CD4-positive, CD25-positive, alpha-beta regulatory T cell (primary cell): ENCODE data around the gene MED9. TPM values are rescaled to one million over a fixed set of nuclear protein-coding genes. Genes with fewer than 3 reads are reported as not detected.

ENCODE experiments used
- ATAC-seq, 2 donors: fragments of 150-1000 bp; cut with Tn5 transposase; one replicate each; pipeline ENCODE4 v1.10.0; 2021; ENCODE audit warnings: low read depth in 2 of 2, moderate number of reproducible peaks in 2 of 2, moderate library complexity in 1 of 2
- DNase-seq, 3 donors: peaks; one replicate each; pipeline versions ENCODE4 v3.0.0 to v3.0.0-alpha.2; 2012 to 2022; ENCODE audit warnings: mixed read lengths in 1 of 3
- H3K27ac ChIP-seq: one replicate; pipeline ENCODE4 v1.7.0; 2013; ENCODE audit warnings: mild to moderate bottlenecking, low read length; ENCODE audit not compliant: insufficient read depth, poor library complexity, severe bottlenecking
- H3K27me3 ChIP-seq: one replicate; pipeline ENCODE4 v1.7.0; 2013; ENCODE audit warnings: low read length; ENCODE audit not compliant: control insufficient read depth, insufficient read depth
- H3K36me3 ChIP-seq: one replicate; pipeline ENCODE4 v1.7.0; 2013; ENCODE audit warnings: mild to moderate bottlenecking, low read length, moderate library complexity; ENCODE audit not compliant: control insufficient read depth, insufficient read depth
- H3K4me1 ChIP-seq: 2 replicates; pipeline ENCODE4 v1.7.0; 2013; ENCODE audit warnings: mild to moderate bottlenecking, low read length; ENCODE audit not compliant: insufficient read depth, control insufficient read depth, poor library complexity, severe bottlenecking
- H3K4me3 ChIP-seq: one replicate; pipeline ENCODE4 v1.7.0; 2013; ENCODE audit warnings: low read depth, mild to moderate bottlenecking, low read length, moderate library complexity
- H3K9me3 ChIP-seq, 2 experiments: 1 replicate in 1 of 2; 2 replicates in 1 of 2; pipeline ENCODE4 v1.7.0; 2013; ENCODE audit warnings: low read length in 2 of 2, mild to moderate bottlenecking in 1 of 2, moderate library complexity in 1 of 2; ENCODE audit not compliant: control insufficient read depth in 2 of 2
- H3K27ac Mint-ChIP-seq, 3 donors: one replicate each; pipeline ENCODE4 v1.8.0; 2020 to 2022; ENCODE audit warnings: mild to moderate bottlenecking in 3 of 3, mixed read lengths in 3 of 3, moderate library complexity in 2 of 3
- H3K27me3 Mint-ChIP-seq: one replicate; pipeline ENCODE4 v1.8.0; 2022; ENCODE audit warnings: mild to moderate bottlenecking, mixed read lengths
- H3K36me3 Mint-ChIP-seq: one replicate; pipeline ENCODE4 v1.8.0; 2020; ENCODE audit warnings: mixed read lengths
- H3K4me1 Mint-ChIP-seq, 4 donors: one replicate each; pipeline ENCODE4 v1.8.0; 2020 to 2022; ENCODE audit warnings: mixed read lengths in 4 of 4, mild to moderate bottlenecking in 1 of 4
- H3K4me3 Mint-ChIP-seq, 4 donors: one replicate each; pipeline ENCODE4 v1.8.0; 2020 to 2022; ENCODE audit warnings: mild to moderate bottlenecking in 4 of 4, mixed read lengths in 4 of 4, moderate library complexity in 3 of 4
- H3K9me3 Mint-ChIP-seq, 7 donors: one replicate each; pipeline ENCODE4 v1.8.0; 2020 to 2022; ENCODE audit warnings: mixed read lengths in 7 of 7, mild to moderate bottlenecking in 3 of 7, moderate library complexity in 2 of 7
- polyA plus RNA-seq, 4 donors: library from polyadenylated mRNA; unstranded; fragments of 300-500 nt; fragmentation: Illumina TruSeq; gene quantifications; one replicate each; pipeline ENCODE4 v1.2.3, GENCODE V29; 2021
- total RNA-seq: library from RNA; stranded (reverse); gene quantifications from one replicate; pipeline ENCODE4 v1.2.3, GENCODE V29; 2022

MED9 gene
- total and polyA plus RNA-seq, 5 donors from 2014 or later, result 13.7 to 21.6 (median 16.1) TPM

DNA sequence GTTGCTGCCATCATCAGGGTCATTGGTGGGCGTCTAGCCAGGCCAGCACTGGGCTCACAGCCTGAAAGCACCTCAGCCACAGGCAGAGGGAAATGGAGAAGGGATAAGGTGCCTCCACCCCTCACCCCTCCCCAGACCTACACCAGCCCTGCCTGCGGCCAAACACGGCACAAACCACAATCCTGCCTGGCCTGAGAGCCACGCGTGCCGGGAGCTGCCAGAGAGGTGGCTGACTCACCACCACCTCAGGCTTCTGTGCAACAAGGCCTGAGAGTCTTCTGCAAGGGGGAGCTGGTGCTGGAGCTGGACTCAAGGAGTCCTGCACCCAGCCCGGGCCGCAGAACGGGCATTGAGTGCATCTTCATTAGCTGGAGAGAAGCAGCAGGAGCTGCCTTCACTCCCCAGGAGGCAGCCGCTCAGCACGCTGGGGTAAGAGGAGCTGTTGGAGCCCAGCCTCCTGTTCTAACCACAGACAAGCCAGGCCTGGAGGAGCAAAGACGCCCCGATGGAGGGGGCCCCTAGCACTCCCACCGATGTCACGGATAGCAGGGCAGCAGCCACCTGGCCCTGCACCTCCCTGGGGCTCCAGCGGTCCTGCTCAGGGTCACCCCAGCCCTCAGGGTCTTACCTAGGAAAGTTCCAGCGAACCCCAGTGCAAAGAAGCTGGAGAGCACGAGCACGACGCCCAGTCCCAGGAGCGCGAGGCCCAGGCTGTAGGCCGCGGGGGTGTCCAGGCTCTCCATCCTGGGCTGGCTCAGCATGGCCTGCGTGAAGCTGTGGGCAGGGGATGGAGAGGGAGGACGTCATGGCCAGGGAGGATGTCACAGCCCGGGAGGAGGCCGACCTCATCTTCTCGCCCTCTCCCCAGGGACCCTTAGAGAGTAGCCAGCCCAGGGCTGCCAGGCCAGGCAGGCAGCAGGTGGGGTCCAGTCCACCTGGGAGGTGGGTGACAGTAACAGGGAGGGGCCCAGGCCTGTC, 35.4 kb downstream of the MED9 start:
- no peak overlapping the region for H3K27ac Mint-ChIP-seq
- no peaks in the 10 kb centered on the region for H3K27me3 Mint-ChIP-seq
- Histone ChIP-seq H3K36me3 (no peaks in the 10 kb centered on the region), H3K9me3 (no peaks in the 10 kb centered on the region), H3K27me3 (no peaks in the 10 kb centered on the region), H3K4me3 (no peak overlapping the region), H3K4me1 (no peaks in the 10 kb centered on the region), H3K27ac (no peak overlapping the region)
- ATAC-seq (no peak), DNase-seq (no peak)
- H3K36me3 Mint-ChIP-seq, result no peaks in the 10 kb centered on the region
- H3K4me3 Mint-ChIP-seq, result no peak overlapping the region
- H3K4me1 Mint-ChIP-seq, result peaks cover 0 to 6% (median 0%) of the 10 kb centered on the region in 4 donors
- no peaks in the 10 kb centered on the region for H3K9me3 Mint-ChIP-seq

DNA sequence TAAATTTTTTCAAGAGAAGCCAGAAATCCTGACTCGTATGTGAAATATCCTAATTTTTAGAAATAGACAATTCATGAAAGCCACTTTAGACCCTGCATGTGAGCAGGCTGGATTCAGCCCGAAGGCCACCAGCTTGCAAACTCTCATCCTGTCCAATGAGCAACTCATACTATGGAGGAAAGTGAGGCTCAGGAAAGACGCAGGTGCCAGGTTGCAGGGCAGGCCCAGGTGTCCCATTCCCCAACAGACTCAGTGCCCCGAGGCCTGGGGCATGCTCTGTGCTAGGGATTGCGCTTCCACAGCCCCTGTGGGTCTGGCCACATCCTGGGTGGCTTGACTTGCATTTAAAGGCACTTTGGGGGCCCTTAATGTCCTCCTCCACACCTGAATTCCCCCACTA, 36.1 kb downstream of the MED9 start:
- H3K27me3 Mint-ChIP-seq, result no peaks in the 10 kb centered on the region
- no peak overlapping the region for H3K27ac ChIP-seq
- H3K4me3 ChIP-seq, result no peak overlapping the region
- no peaks in the 10 kb centered on the region for H3K9me3 Mint-ChIP-seq
- DNase-seq, result no peak
- no peaks in the 10 kb centered on the region for H3K9me3 ChIP-seq
- no peaks in the 10 kb centered on the region for H3K36me3 ChIP-seq
- peaks cover 0 to 3% (median 0%) of the 10 kb centered on the region in 4 donors for H3K4me1 Mint-ChIP-seq
- H3K4me1 ChIP-seq, result no peaks in the 10 kb centered on the region
- H3K27me3 ChIP-seq, result no peaks in the 10 kb centered on the region
- no peak overlapping the region for H3K4me3 Mint-ChIP-seq
- no peak for ATAC-seq
- H3K36me3 Mint-ChIP-seq, result no peaks in the 10 kb centered on the region
- no peak overlapping the region for H3K27ac Mint-ChIP-seq

GRCh38 chr17:17513626-17514025, 36.8 kb downstream of the MED9 start:
- Mint-ChIP-seq H3K9me3 (no peaks in the 10 kb centered on the region), H3K4me3 (no peak overlapping the region), H3K27me3 (no peaks in the 10 kb centered on the region), H3K4me1 (no peaks in the 10 kb centered on the region), H3K27ac (peak overlapping the region in 2 of 3 donors; percentile 49 to 60), H3K36me3 (no peaks in the 10 kb centered on the region)
- no peak overlapping the region for H3K4me3 ChIP-seq
- H3K36me3 ChIP-seq, result no peaks in the 10 kb centered on the region
- ATAC-seq (no peak), DNase-seq (no peak)
- H3K27ac ChIP-seq, result no peak overlapping the region
- H3K27me3 ChIP-seq, result no peaks in the 10 kb centered on the region
- H3K4me1 ChIP-seq, result no peaks in the 10 kb centered on the region
- H3K9me3 ChIP-seq, result no peaks in the 10 kb centered on the region

GRCh38 chr17:17514361-17514992, 37.7 kb downstream of the MED9 start:
- Mint-ChIP-seq H3K27ac (peak overlapping the region in 1 of 3 donors; percentile 49), H3K4me3 (no peak overlapping the region), H3K36me3 (no peaks in the 10 kb centered on the region), H3K9me3 (no peaks in the 10 kb centered on the region), H3K4me1 (no peaks in the 10 kb centered on the region), H3K27me3 (no peaks in the 10 kb centered on the region)
- Histone ChIP-seq H3K27ac (no peak overlapping the region), H3K36me3 (no peaks in the 10 kb centered on the region), H3K27me3 (no peaks in the 10 kb centered on the region), H3K9me3 (no peaks in the 10 kb centered on the region), H3K4me1 (no peaks in the 10 kb centered on the region), H3K4me3 (no peak overlapping the region)
- no peak for ATAC-seq
- no peak for DNase-seq

DNA sequence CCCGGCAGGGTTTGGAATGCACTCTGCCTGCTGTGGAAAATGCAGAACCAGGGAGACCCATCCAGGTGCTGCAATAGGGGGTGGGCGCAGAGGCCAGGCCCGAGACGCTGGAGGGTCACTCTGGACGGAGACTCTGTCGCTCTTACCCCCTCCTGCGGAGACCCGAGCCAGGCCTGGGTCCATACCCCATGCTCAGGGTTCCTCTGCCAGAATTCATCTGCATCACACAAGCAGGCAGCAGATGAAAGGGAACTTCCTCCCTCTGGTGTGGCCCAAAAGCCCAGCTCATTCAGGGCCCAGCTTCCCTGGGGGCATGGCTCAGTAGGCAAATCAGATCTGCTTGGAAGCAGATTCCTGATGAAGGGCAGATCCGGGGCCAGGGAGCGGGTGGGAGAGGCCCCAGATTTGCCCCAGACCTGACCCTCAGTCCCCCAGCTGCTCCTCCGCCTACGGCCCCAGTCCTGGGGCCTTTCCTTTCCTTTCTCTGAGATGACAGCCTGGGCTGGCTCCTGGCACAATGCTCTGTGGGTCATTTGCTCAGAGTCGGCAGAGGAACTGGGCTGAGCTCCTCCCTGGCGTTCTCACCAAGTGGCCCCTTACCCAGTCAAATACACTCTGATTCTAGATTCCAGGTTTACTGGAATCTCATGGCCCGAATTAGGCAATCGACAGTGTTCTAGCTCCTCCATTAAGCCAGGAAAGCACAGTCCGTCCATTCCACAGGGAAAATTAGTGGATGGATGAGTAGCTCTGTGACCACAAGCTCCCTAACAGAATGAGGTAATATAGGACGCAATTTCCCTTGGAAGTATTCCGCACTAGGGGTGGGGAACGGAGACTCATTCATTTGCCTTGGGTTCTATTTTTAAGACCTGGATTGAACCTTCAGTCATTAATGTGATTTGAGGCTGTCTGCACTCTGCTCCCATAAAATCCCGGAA, 38.5 kb downstream of the MED9 start:
- no peak overlapping the region for H3K4me3 ChIP-seq
- no peak for DNase-seq

DNA sequence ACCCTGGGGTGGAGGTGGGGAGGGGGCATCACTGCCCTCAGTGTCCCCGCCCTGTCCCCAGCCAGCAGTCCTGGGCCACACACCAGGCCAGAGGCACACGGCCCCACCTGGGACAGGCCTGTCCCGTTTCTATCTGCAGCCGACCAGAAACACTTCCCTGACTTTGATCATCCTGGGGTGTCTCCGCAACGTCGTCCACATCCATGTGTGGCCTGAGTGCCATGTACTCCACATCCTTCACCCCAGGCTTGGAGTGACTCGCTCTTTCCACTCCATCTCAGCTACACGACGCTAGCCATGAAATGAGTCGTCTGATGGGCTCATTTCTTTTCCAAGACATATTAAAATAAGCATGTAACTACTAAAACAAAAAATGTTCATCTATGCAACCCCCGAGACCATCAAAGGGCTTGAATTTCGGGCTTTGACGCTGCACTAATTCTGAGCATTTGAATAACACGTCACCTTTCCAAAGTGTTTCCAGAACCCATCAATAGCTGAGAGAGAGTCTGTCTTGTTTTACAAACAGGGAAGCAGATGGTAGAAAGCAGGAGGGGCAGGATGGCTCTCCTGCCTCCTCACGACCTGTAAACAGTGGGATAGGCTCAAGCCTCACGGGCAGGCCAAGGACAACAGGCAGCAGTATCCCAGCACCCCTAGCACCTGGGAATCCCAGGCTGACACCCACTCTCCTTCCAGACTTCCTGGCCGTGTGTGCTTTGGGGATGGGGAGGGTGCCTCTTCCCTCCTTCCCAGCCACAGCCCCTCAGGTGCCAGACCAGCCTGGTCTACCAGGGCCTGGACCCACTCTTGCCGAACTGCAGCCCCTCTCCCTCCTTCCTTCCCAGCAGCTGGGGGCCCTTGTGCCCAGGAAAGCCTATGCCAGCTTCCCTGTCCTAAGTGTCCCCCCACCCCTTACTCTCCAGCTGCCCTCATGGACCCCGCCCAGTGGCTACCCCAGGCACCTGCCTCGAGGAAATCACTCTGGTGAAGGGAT, 39.4 kb downstream of the MED9 start:
- H3K9me3 ChIP-seq, result no peaks in the 10 kb centered on the region
- H3K36me3 Mint-ChIP-seq, result no peaks in the 10 kb centered on the region
- no peak overlapping the region for H3K4me3 Mint-ChIP-seq
- no peaks in the 10 kb centered on the region for H3K27me3 Mint-ChIP-seq
- no peaks in the 10 kb centered on the region for H3K4me1 ChIP-seq
- H3K27ac ChIP-seq, result no peak overlapping the region
- no peaks in the 10 kb centered on the region for H3K36me3 ChIP-seq
- H3K9me3 Mint-ChIP-seq, result no peaks in the 10 kb centered on the region
- no peak overlapping the region for H3K4me3 ChIP-seq
- H3K27me3 ChIP-seq, result no peaks in the 10 kb centered on the region
- no peak overlapping the region for H3K27ac Mint-ChIP-seq
- no peak for DNase-seq
- ATAC-seq, result no peak
- H3K4me1 Mint-ChIP-seq, result no peaks in the 10 kb centered on the region

More for the DNA sequence above, 38.5 kb downstream of the MED9 start:
- Histone ChIP-seq H3K36me3 (no peaks in the 10 kb centered on the region), H3K27ac (no peak overlapping the region), H3K4me1 (no peaks in the 10 kb centered on the region), H3K9me3 (no peaks in the 10 kb centered on the region), H3K27me3 (no peaks in the 10 kb centered on the region)
- H3K4me1 Mint-ChIP-seq, result no peaks in the 10 kb centered on the region
- no peak overlapping the region for H3K4me3 Mint-ChIP-seq
- ATAC-seq, result no peak
- no peaks in the 10 kb centered on the region for H3K27me3 Mint-ChIP-seq
- H3K9me3 Mint-ChIP-seq, result no peaks in the 10 kb centered on the region
- H3K27ac Mint-ChIP-seq, result no peak overlapping the region
- no peaks in the 10 kb centered on the region for H3K36me3 Mint-ChIP-seq
